PC-3 (cell line): ENCODE data around the gene FBXO45. TPM values are rescaled to one million over a fixed set of nuclear protein-coding genes. Genes with fewer than 3 reads are reported as not detected.
A peak's percentile ranks its signal among the peaks of the same experiment; 100 is the strongest.
"Not testable (repeated sequence)": the region's sequence is repeated elsewhere in the genome, so short reads cannot be mapped to it uniquely, and the experiment has no call there.

Source experiments
- ATAC-seq: fragments of 200-7000 bp; cut with Tn5 transposase; 2 replicates; pipeline ENCODE4 v1.9.1; 2020; ENCODE audit warnings: mild to moderate bottlenecking, moderate library complexity
- BruUV-seq: library from RNA; stranded (reverse); fragments of 400-500 nt; replicated peaks from 2 replicates; lab custom pipeline; 2021; lab: Mats Ljungman, UMichigan
- CTCF ChIA-PET: fragments of 300-600 bp; sonication (Branson Sonifier 250); formaldehyde crosslinking; loops from one replicate; lab custom pipeline; 2022; ENCODE audit warnings: antibody characterized with exemption; lab: Charles Lee
- POLR2A ChIA-PET: fragments of 300-600 bp; sonication (Branson Sonifier 250); formaldehyde crosslinking; loops from one replicate; lab custom pipeline; 2022; ENCODE audit warnings: antibody characterized with exemption; ENCODE audit not compliant: unreplicated experiment; lab: Charles Lee
- DNase-seq: peaks from one replicate; pipeline ENCODE4 v3.0.0-alpha.2; 2015
- H2AFZ ChIP-seq: fragments of 300-600 bp; sonication (generic); 2 replicates; pipeline ENCODE4 v1.6.0; 2016; ENCODE audit warnings: antibody characterized with exemption, low read length
- H3F3A ChIP-seq: fragments of 300-600 bp; sonication (generic); one replicate; pipeline ENCODE4 v1.6.0; 2017; ENCODE audit warnings: antibody characterized with exemption, low read length, control low read depth, mild to moderate bottlenecking; ENCODE audit not compliant: unreplicated experiment
- H3K27ac ChIP-seq: fragments of 300-600 bp; sonication (generic); 2 replicates; pipeline ENCODE4 v1.5.1; 2016; ENCODE audit warnings: mild to moderate bottlenecking, low read length
- H3K27me3 ChIP-seq: fragments of 300-600 bp; sonication (generic); 2 replicates; pipeline ENCODE4 v1.6.1; 2016; ENCODE audit warnings: low read length, mixed read lengths
- H3K36me3 ChIP-seq: fragments of 300-600 bp; sonication (generic); 2 replicates; pipeline ENCODE4 v1.6.1; 2016; ENCODE audit warnings: low read depth, mixed run types, low read length, mixed read lengths
- H3K4me1 ChIP-seq: fragments of 300-600 bp; sonication (generic); 2 replicates; pipeline ENCODE4 v1.5.1; 2016; ENCODE audit warnings: low read length; ENCODE audit not compliant: insufficient read depth
- H3K4me2 ChIP-seq: fragments of 300-600 bp; sonication (generic); 2 replicates; pipeline ENCODE4 v1.6.0; 2016; ENCODE audit warnings: low read length
- H3K4me3 ChIP-seq: fragments of 300-600 bp; sonication (generic); 2 replicates; pipeline ENCODE4 v1.5.1; 2016; ENCODE audit warnings: mild to moderate bottlenecking, low read length, mixed read lengths
- H3K79me2 ChIP-seq: fragments of 300-600 bp; sonication (generic); 2 replicates; pipeline ENCODE4 v1.6.1; 2017; ENCODE audit warnings: low read length, mixed read lengths
- H3K9ac ChIP-seq: fragments of 300-600 bp; sonication (generic); 2 replicates; pipeline ENCODE4 v1.6.0; 2016; ENCODE audit warnings: mild to moderate bottlenecking, low read length
- H3K9me2 ChIP-seq: fragments of 300-600 bp; sonication (generic); replicated peaks from 2 replicates; pipeline ENCODE4 v1.6.1; 2016; ENCODE audit warnings: mixed run types, low read length, mixed read lengths
- H3K9me3 ChIP-seq: fragments of 300-600 bp; sonication (generic); 2 replicates; pipeline ENCODE4 v1.6.1; 2016; ENCODE audit warnings: low read length, mixed read lengths
- H4K20me1 ChIP-seq: fragments of 300-600 bp; sonication (generic); 2 replicates; pipeline ENCODE4 v1.6.1; 2016; ENCODE audit warnings: low read length, mixed read lengths
- EZH2 ChIP-seq: fragments of 300-600 bp; sonication (generic); IDR thresholded peaks from one replicate; pipeline ENCODE4 v1.6.1; 2017; ENCODE audit warnings: antibody characterized with exemption, mild to moderate bottlenecking, low read length; ENCODE audit not compliant: unreplicated experiment
- EZH2phosphoT487 ChIP-seq: fragments of 300-600 bp; sonication (generic); IDR thresholded peaks from 2 replicates; pipeline ENCODE4 v1.6.1; 2018; ENCODE audit warnings: mild to moderate bottlenecking, antibody characterized with exemption, low read length, borderline replicate concordance
- intact Hi-C: fragments of 100-400 bp; cut with micrococcal nuclease; formaldehyde crosslinking; loops from 2 replicates; pipeline ENCODE4 v1.9.0; 2023
- total RNA-seq: library from RNA; depleted of rRNA; stranded (reverse); fragments of >200 nt; gene quantifications from 2 replicates; pipeline ENCODE4 v1.2.3, GENCODE V29; 2014
- TF ChIP-seq, protein P1 (sequence below): fragments of 300-600 bp; sonication (generic); conservative IDR thresholded peaks from 2 replicates; pipeline ENCODE4 v1.5.1; 2017; ENCODE audit warnings: antibody characterized with exemption, low read depth, mild to moderate bottlenecking, low read length

Gene FBXO45
- total RNA-seq, 1 experiment from 2014 or later, result 20.8 TPM

DNA sequence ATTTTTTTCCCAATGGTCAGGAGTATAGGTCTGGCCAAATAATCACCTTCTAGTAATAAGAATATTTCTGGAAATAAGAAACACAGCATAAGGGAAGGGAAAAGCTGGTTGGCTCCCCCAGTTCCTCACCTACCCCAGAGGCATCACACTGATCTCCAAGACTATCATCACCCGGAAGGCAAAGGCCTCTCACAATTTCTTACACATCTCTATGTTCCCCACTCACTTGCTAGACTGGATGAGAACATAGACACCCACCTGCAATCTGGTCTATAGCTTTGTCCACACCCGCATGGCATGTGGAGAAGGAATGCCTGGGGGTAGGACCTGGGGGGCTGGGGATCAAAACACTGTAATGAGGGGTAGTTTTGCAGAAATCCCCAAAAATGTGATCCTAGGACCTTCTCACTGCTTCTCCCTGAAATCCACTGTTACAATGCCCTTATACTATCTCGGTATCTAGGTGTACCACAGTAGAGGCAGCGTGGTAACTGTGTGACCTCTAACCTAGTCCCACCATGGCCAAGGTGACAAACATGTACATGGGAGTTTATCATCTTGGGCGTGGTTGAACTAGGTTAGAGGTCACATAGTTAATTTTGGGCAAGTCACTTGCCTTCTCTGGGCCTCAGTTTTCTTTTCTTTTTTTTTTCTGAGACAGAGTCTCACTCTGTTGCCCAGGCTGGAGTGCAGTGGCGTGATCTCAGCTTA lies 41.5 kb downstream of the FBXO45 start:
- ChIA-PET POLR2A (interaction anchor here (0.6 kb wide), 1 partner anchor 360 kb away, joined by 3 read pairs; no protein-coding TSS in a partner anchor), CTCF (interaction anchor here (0.5 to 1.1 kb wide), 11 partner anchors 22 to 360 kb away, joined by 3 to 22 read pairs (median 4); no protein-coding TSS in a partner anchor)
- no peak for TF ChIP-seq EZH2
- Histone ChIP-seq H3K9me2 (no peaks in the 10 kb centered on the region), H3K27me3 (no peaks in the 10 kb centered on the region), H3F3A (no peaks in the 10 kb centered on the region), H2AFZ (peak overlapping the region; percentile 50), H3K4me1 (peaks cover 15% of the 10 kb centered on the region; the same call in 1 of the 2 replicates), H4K20me1 (no peaks in the 10 kb centered on the region), H3K9ac (no peak overlapping the region), H3K4me3 (no peak overlapping the region), H3K9me3 (no peaks in the 10 kb centered on the region), H3K36me3 (no peaks in the 10 kb centered on the region), H3K4me2 (peak overlapping the region; percentile 55), H3K79me2 (no peaks in the 10 kb centered on the region), H3K27ac (no peak overlapping the region)
- BruUV-seq, result no TSS peak
- ATAC-seq, result peak; percentile 24
- DNase-seq, result peak; percentile 6
- intact Hi-C loops, result loop anchor here (1.0 to 5.0 kb wide), 3 partner anchors 73 to 359 kb away; no protein-coding TSS in a partner anchor

DNA sequence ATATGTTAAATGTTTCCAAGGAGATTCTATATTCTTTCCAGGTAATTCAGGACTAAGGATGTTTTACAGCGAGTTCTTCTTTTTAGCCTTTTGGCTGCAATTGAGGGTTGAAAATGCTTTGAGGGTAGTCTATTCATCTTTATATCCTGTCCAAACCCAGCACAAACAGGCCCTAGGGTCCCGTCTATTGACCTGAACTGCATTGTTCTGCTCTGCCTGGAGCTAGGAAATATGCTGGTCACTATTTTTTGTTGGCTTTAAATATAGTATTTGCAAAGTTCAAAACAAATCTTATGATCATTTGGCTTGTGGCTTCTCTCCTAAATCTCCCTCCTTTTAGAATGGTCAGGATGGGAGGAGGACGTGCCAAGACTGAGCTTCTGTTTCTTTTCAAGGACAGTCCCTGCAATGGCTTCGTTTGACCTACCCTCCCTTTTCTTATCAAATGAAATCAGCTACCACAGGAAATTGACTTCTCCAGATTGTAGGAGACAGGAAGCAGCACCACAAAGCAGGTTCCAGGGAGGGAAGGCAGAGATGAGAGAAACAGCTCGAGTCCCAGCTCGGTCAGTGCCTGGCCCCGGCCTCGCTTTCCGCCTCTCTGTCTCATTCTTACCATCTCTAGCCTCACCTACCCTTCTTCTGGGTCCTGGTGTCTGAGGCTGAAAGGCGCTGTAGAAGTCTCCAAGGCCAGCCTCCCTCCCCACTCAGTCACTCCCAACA lies 43.5 kb downstream of the FBXO45 start:
- Histone ChIP-seq H3K9me2 (no peaks in the 10 kb centered on the region), H3K36me3 (no peaks in the 10 kb centered on the region), H3K9me3 (no peaks in the 10 kb centered on the region), H3K27me3 (no peaks in the 10 kb centered on the region), H3K9ac (no peak overlapping the region), H4K20me1 (no peaks in the 10 kb centered on the region), H3K4me1 (peaks cover 15% of the 10 kb centered on the region; the same call in 1 of the 2 replicates), H3F3A (no peaks in the 10 kb centered on the region), H2AFZ (0 out of 2 replicates have a peak overlapping the region, but pooled peaks have one; percentile 4), H3K27ac (no peak overlapping the region), H3K4me2 (no peak overlapping the region), H3K4me3 (no peak overlapping the region), H3K79me2 (no peaks in the 10 kb centered on the region)
- no peak for ATAC-seq
- intact Hi-C loops, result no loop called here
- no TSS peak for BruUV-seq
- TF ChIP-seq, protein P1, sequence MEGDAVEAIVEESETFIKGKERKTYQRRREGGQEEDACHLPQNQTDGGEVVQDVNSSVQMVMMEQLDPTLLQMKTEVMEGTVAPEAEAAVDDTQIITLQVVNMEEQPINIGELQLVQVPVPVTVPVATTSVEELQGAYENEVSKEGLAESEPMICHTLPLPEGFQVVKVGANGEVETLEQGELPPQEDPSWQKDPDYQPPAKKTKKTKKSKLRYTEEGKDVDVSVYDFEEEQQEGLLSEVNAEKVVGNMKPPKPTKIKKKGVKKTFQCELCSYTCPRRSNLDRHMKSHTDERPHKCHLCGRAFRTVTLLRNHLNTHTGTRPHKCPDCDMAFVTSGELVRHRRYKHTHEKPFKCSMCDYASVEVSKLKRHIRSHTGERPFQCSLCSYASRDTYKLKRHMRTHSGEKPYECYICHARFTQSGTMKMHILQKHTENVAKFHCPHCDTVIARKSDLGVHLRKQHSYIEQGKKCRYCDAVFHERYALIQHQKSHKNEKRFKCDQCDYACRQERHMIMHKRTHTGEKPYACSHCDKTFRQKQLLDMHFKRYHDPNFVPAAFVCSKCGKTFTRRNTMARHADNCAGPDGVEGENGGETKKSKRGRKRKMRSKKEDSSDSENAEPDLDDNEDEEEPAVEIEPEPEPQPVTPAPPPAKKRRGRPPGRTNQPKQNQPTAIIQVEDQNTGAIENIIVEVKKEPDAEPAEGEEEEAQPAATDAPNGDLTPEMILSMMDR, result no peak
- TF ChIP-seq EZH2, result no peak
- TF ChIP-seq EZH2phosphoT487, result no peak
- POLR2A ChIA-PET, result no interaction called here
- no peak for DNase-seq
- CTCF ChIA-PET, result interaction anchor here (0.6 kb wide), 1 partner anchor 33 kb away, joined by 3 read pairs; no protein-coding TSS in a partner anchor

DNA sequence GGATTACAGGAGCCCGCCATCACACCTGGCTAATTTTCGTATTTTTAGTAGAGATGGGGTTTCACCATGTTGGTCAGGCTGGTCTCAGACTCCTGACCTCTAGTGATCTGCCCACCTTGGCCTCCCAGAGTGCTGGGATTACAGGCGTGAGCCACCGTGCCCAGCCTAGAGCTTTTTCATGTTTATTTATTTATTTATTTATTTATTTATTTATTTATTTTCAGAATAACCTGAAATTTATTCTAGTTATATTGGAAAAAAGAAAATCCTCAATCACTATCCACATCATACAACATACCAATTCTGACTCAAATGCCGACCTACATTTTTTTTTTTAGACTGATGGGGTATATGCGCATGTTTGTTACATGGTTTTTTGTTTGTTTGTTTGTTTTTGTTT lies 46.8 kb downstream of the FBXO45 start:
- H2AFZ ChIP-seq, H3K4me2 ChIP-seq, DNase-seq, CTCF ChIA-PET, H3K27me3 ChIP-seq, H3K79me2 ChIP-seq, H3K9ac ChIP-seq, H3K36me3 ChIP-seq, ATAC-seq, H3F3A ChIP-seq, H3K4me1 ChIP-seq, H3K9me2 ChIP-seq, H3K27ac ChIP-seq, H3K4me3 ChIP-seq, H3K9me3 ChIP-seq, BruUV-seq, intact Hi-C loops, H4K20me1 ChIP-seq: not testable (repeated sequence)
- POLR2A ChIA-PET, result interaction anchor here (0.7 kb wide), 1 partner anchor 61 kb away, joined by 3 read pairs; no protein-coding TSS in a partner anchor
